GM20431 (cell line): Measurements from ENCODE around the gene METTL27.
"Not testable (repeated sequence)": the region's sequence is repeated elsewhere in the genome, so short reads cannot be mapped to it uniquely, and the experiment has no call there.

Source experiments
- in situ Hi-C: fragments of 300-500 bp; cut with MseI, MboI; formaldehyde crosslinking; loops from one replicate; pipeline ENCODE4 v1.15.0; 2020; ENCODE audit warnings: low sequenced_read_pairs; ENCODE audit not compliant: unreplicated experiment

The METTL27 gene, protein sequence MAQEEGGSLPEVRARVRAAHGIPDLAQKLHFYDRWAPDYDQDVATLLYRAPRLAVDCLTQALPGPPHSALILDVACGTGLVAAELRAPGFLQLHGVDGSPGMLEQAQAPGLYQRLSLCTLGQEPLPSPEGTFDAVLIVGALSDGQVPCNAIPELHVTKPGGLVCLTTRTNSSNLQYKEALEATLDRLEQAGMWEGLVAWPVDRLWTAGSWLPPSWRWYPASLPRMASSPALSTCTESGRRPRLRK

DNA sequence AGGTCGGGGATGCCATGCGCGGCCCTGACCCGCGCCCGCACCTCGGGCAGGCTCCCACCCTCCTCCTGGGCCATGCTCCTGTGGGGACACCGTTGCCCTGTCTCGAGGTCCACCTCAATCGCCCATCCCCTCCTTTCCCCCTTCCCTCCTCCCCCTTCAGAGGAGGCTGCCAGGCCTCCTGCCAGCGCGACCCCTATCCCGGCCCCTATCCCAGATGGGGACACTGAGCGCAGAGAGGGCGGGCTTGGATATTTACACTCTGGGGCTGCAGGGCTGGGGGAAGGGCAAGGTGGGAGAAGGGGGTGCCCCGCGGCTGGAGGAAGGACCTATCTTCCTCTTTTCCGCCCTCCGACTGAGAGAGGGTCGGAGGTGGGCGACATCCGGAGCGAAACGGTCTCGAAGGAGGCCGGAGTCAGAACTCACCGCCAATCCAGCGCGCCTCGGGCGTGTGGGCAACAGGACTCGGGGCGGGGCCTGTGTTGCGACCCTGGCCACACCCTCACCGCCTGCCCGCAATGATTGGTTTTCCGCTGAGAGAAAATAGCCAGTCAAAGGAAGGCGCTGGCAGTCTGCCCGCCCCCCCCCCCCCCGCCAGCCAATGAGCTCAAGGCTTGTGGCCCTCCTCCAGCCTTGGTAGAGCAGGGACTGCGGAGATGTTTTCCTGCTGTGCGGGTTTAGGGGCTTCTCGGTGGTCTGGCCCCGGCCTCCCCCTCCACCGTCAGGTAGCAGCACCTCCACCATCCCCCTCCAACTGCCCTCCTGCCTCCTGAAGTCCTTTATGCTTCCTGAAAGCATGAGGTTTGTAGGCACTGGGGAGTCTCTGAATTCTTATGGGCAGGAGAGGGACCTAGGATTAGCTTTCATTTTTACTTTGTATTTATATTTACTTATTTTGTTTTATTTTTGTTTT lies at the start of gene METTL27:
Gene METTL27 (minus strand): TSS at position 450 of the 910 bp plus-strand sequence. CDS start 376 bp downstream, at position 74.
- in situ Hi-C loops, result no loop called here

DNA sequence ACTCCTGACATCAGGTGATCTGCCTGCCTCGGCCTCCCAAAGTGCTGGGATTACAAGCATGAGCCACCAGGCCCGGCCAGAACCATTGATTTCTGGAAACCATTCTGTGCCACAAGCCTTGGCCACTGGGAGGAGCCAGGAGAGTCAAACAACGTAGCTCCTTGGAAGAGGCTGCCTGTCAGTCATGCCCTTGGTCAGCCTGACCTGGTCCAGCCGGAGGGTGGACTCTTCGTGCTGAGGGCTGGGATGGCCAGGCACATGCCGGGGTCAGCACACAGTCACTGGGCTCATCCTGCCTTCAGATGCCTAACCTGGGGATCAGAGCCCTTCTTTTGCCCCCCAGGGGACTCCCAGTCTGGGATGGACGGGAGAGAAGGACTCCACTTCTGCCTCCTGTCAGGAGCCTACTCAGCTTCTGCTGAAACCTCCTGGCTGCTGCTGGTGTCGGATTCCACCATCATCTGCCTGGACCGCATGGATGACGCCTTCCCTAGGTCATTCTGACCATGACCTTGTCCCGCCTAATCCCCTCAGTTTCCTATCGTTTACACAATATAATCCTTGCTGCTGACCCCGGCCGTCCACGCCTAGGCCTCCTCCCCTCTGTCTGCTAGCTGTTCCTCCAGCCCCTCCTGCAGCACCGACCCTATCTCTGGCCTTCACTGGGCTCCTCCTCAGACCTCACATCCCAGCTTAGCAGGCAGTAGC lies 49.0 kb upstream of the METTL27 start:
- in situ Hi-C loops, result no loop called here

DNA sequence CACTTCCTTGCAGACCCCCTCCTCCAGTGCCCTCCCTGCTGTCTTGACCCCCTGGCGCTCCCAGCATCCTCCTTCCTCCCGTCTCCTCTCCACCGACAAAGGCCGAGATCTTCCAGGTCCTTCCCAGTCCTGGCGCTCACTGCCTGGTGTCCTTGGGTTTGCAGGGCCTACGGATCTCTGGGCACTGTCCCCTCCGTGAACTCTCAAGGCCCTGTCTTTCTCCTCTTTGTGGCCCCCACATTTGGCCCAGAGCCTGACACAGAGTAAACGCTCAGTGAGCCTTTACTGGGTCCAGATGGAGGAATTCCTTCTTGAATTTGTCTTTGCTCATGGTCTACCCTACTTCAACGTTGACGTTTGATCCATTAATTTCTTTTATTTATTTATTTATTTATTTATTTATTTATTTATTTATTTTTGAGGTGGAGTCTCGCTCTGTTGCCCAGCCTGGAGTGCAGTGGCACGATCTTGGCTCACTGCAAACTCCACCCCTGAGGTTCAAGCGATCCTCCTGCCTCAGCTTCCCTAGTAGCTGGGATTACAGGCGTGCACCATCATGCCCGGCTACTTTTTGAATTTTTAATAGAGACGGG lies 48.3 kb upstream of the METTL27 start:
- in situ Hi-C loops, result no loop called here

DNA sequence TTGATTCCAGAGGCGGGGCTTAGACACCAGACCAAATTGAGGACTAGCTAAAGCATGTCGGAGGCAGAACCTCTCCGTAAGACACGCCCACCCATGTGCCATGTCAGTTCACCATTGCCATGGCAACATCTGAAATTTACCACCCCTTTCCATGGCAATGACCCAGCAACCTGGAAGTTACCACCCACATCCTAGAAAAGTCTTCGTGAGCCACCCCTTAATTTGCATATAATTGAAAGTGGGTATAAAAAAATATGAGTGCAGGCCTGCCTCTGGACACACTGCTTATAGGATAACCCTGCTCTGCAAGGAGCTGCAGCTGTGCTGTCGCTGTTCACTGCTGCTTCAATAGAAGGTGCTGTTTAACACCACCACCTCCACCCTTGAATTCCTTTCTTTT lies 46.6 kb upstream of the METTL27 start:
- in situ Hi-C loops, result no loop called here

DNA sequence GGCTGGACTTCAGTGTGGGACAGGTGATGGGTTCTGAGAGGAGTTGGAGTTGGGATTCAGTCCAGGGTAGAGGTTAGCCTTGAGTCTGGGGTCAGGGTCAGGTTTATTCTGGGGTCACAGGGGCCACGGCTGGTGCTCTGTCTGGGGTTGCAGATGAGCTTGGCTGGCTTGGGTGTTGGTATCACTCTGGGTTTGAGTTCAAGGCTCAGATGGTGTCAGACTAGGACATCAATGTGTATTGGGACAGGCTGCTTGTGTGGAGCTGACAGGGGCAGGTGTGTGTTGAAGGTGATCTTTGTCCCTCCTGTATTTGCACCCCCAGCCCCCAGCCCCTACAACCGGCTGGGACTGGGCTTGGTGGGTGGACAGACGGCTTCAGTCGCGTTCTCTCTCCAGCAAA lies 45.4 kb upstream of the METTL27 start:
- in situ Hi-C loops, result no loop called here

DNA sequence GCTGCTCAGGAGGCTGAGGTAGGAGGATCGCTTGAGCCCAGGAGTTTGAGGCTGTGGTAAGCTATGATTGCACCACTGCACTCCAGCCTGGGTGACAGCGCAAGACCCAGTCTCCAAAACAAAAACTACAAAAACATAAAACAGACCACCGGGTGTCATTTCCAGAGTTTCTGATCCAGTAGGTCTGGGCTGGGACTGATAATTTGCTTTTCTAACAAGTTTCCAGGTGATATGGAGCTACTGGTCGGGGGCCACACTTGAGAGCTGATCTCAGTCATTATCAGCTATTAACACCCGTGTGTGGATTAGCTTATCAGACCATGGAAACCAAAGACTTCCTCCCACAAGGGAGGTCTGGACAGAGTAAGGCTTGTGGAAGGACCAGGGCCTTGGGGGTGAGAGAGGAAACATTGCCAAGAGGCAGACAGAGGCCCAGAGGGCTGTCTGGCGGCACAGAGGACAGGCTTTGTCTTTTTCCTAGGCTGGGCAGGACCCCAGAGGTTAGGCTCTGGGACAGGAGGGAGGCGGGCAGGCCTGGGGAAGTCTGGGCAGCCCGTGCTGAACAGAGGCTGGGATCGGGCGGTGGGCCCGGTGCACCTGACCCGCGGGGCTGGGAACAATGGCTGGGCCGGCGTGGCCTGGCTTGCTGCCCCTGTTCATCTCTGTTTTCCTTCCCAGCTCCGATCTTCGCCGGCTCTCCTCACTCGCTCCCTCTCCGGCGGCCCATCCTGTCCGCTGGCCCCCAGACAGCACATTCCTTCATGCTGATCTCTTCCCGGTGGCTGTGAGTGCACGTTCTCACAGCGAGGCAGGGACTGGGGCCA lies 43.9 kb upstream of the METTL27 start:
- in situ Hi-C loops, result no loop called here

DNA sequence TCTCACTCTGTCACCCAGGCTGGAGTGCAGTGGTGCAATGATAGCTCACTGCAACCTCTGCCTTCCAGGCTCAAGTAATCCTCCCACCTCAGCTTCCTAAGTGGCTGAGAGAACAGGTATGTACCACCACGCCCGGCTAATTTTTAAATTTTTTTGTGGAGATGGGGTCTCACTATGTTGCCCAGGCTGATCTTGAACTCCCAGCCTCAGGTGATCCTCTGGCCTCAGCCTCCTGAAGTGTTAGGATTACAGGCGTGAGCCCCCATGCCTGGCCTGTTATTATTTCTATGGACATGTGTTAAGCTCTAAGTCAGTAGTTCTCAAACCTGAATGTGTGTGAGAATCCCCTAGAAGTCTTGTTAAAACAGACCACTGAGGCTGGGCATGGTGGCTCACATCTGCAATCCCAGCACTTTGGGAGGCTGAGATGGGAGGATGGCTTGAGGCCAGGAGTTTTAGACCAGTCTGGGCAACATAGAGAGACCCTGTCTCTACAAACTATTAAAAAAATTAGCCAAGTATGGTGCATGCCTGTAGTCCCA lies 43.2 kb upstream of the METTL27 start:
- in situ Hi-C loops, result no loop called here

DNA sequence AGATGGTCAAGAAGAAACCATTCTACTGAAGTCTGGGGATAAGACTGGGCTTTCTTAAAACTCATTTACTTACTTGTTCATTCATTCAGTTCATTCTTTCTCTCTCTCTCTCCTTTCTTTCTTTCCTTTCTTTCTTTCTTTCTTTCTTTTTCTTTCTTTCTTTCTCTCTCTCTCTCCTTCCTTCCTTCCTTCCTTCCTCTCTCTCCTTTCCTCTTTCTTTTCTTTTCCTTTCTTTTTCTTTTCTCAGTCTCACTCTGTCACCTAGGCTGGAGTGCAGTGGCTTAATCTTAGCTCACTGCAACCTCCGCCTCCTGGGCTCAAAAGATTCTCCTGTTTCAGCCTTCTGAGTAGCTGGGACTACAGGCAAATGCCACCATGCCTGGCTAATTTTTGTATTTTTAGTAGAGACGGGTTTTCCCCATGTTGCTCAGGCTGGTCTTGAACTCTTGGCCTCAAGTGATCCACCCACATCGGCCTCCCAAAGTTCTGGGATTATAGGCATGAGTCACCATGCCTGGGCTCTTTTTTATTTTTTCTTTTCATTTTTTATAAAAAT lies 42.6 kb upstream of the METTL27 start:
- in situ Hi-C loops, result not testable (repeated sequence)

DNA sequence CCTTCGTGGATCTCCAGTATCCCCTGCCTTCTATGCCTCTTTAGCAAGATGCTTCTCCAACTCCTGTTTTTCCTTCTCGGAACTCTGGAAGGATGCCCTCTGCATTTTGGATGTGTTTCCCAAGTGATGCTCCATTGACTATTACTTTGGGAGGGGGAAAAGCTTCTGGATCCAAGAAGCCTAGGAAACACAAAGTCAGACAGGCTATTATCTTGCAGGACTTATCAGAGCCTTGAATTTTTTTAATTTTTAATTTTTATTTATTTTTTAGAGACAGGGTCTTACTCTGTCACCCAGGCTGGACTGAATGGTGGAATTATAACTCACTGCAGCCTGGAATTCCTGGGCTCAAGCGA lies 39.7 kb upstream of the METTL27 start:
- in situ Hi-C loops, result no loop called here

DNA sequence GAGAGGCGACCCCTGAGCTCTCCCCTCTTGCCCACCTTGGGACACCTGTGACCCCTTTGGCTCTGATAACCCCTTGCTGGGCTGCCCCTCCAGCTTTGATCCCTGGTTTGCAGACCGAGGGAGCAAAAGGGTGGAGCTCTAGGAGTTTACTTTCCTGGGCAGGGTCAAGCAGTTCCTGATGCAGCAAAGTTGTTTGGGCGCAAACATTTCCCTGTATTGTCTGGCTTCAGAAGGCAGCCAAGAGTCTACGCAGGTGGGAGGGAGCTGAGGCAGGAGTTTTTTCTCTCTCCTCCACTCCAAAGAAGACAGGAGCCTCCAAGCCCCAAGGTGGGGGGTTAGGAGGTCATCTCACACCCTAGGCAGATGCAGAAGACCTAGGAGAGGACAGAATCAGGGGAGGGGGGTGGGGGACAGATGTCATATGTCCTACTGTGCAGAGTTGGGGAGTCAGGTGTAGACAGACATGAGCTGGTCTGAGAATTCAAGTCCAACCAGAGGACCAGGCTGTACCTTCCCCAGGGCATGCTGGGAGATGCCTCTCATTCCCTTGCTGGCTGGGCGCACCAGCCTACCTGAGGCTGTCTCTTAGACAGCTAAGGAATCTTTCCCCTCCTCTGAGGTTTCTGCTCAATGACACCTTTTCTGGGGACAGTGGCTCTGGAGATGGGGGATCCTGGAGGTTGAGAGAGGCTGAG lies 39.2 kb upstream of the METTL27 start:
- in situ Hi-C loops, result no loop called here

DNA sequence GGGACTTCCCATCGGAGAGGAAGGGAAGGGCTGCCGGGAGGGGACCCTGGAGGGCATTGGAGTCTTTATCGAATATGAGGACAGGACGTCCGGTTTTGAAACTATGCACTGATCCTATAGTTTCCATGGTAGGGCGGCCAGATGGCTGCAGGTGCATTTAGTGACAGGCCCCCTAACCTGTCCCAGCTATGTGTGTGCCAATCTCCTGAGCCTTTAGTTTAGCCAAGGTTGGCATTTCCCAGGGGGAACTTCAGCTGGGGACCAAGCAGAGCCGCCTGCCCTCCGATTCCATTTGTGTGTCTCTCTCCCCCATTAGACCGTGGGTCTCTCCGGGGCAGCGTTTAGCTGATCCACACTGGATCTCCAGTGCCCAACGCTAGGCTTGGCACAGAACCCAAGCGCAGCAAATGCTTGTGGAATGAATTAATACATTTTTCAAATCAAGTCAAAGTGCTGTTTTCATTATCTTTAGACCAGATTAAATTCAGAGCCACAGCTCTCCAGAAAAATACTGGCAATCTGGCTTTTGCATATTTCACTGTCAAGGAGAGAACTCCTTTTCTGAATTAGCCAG lies 38.5 kb upstream of the METTL27 start:
- in situ Hi-C loops, result no loop called here

DNA sequence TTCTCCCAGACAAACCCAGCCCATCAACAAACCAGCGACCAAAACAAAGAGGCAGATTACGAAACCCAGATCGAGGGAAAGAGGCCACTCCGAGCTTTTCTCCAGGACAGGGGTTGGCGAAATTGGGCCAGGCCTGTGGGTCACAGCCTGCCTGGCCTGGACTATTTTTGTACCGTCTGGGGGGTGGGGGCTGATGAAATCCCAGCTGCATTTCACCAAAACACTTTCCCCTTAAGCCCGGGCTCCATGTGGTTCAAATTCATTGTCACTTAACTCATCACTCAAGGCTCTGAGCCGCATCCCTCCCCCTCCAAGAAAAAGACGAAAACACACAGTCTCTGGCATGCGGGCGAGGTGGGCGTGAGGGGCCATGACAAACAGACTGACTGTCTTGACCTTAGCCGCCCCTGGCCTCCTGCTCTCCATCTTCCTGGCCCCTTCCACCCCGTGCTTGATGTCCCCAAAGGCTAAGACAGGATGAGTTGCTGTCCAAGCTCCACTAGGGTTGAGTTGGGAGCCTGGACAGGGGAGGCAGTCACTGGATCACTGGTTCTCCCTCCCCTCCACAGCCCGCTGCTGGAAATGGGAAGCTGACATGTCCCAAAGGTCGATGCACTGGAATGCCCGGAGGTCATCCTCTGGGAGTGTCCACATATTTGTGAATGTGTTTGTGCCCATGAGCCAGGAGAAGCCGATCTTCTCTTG lies 37.8 kb upstream of the METTL27 start:
- in situ Hi-C loops, result no loop called here

DNA sequence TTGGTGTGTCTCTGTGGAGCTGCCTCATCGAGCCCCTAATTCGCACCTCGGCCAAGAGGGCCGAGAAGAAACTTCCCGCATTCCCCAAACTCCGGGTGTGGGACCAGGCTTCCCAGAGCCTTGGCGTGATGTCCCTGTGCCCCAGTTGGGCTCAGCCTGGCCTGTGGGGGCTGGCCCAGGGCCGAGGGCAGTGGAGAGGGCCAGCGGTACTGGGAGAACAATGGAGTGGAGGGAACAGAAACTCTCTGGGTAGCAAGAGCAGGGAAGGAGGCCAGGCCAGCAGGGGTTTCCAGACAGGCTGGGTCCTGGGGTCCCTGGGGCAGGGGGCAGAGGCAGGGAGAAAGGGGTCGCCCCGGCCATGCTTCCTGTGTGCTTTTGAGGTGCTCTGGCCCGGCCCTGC lies 34.7 kb upstream of the METTL27 start:
- in situ Hi-C loops, result no loop called here

DNA sequence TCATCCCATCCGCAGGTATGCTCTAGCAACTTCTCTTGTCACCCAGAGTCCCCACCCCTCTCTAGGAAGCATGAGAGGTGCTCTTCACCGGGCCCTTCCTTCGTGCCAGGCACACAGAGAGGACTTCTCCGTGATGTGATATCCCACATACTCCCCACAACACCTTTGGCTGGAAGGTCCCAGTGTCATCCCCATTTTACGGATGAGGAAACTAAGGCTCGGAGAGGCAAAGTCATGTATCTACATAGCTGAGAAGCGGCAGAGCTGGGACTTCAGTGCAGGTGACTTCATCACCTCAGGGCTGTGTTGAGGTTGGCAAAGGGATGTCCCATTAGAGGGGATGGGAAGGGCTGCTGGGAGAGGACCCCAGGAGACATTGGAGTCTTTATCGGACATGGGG lies 34.0 kb upstream of the METTL27 start:
- in situ Hi-C loops, result no loop called here

DNA sequence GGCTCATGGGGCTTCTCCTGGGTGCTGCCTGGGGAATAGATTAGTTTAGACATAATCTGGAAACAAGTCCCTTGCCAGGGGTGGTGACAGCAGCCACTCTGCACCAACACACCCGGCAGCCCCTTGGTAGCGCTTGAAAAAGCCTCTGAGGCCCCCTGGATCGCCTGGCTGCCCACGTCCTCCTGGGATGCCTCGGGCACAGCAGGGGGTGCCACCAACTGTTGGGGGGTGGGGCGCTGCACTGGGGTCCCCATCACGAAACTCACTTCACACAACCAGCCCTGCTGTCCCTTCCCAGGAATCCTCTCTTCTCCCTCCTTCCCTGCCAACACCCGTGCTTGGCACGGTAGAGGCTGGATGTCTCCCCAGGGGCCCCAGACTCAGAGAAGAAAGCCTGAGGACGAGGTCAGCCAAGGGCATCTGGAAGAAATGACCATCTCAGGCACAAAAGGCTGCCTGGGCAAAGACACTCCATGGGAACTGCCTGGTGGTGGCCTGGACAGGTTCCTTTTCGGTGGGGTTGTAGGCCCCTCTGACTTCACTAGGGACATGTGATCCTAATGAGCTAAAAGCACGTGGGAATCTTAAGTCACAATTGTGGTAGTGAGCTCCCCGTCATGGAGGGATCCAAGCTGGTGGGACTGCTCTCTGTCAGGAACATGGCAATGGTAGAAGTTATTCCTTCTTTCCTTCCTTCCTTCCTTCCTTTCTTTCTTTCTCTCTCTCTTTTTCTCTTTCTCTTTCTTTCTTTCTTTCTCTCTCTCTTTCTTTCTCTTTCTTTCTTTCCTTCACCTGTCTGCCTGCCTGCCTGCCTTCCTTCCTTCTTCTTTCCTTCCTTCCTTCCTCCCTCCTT lies 30.0 kb upstream of the METTL27 start:
- in situ Hi-C loops, result no loop called here

DNA sequence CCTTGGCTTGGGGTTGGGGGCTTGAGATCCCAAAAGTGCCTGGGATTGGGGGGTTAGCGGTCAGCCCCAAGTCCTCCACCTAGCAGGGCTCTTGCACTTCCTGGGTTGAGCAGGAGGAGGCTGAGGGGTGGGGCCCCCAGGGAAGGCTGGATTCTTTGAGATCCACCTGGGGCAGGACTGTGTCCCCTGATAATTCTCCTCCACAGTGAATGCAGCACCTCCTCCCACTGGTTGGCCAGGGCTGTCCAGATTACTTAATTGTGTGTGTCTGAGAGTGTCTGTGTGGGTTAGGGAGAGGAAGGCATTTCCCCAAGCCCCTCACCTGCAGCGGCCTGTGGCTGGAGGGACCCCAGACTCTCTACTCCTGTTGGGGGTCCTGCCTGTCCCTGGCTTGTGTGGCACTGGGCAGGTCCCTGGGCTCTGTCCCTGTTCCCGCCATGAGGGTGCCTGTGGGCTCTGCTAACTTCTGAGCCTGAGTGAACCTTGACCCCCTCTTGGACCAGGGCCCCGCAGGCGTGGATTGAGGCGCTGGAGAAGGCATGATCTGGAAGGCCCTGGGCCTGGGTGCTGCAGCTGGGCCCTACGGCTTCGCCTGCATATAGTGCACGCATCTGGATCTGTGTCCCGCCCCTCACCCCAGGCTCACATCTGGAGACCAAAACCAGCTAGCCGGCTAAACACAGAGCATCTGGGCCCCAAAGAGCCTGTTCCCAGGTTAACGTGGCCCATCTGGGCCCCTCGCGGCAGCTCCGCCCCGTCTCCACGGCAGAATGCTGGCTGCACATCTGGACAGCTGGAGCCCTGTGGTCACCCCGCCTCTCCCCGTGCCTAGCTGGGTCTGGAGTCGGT lies 29.1 kb upstream of the METTL27 start:
- in situ Hi-C loops, result no loop called here
